WTC11 (cell line): ENCODE measurements around the gene ZNF467. TPM values are rescaled to one million over a fixed set of nuclear protein-coding genes. Genes with fewer than 3 reads are reported as not detected.

ENCODE experiments used
- ATAC-seq: fragments of 200-7000 bp; cut with Tn5 transposase; 2 replicates; pipeline ENCODE4 v1.10.0; 2021; ENCODE audit warnings: mild to moderate bottlenecking, moderate library complexity
- CTCF ChIA-PET: fragments of 300-600 bp; sonication (Branson Sonifier 250); formaldehyde crosslinking; loops from one replicate; lab custom pipeline; 2021; ENCODE audit warnings: antibody characterized with exemption; lab: Charles Lee
- POLR2A ChIA-PET: fragments of 350-600 bp; sonication (Branson Sonifier 250); formaldehyde crosslinking; loops from one replicate; lab custom pipeline; 2021; ENCODE audit warnings: antibody characterized with exemption; lab: Charles Lee
- DNase-seq: peaks from one replicate; pipeline ENCODE4 v3.0.0; 2021; ENCODE audit warnings: low spot score
- H3K27ac Mint-ChIP-seq: 2 replicates; pipeline ENCODE4 v1.8.0; 2021; ENCODE audit warnings: mixed read lengths
- H3K27me3 Mint-ChIP-seq: 2 replicates; pipeline ENCODE4 v1.8.0; 2021; ENCODE audit warnings: low read depth, mild to moderate bottlenecking, moderate library complexity, mixed read lengths
- H3K36me3 Mint-ChIP-seq: 2 replicates; pipeline ENCODE4 v1.8.0; 2021; ENCODE audit warnings: mixed read lengths
- H3K4me1 Mint-ChIP-seq: 2 replicates; pipeline ENCODE4 v1.8.0; 2022; ENCODE audit warnings: mixed read lengths
- H3K4me3 Mint-ChIP-seq: 2 replicates; pipeline ENCODE4 v1.8.0; 2021; ENCODE audit warnings: mild to moderate bottlenecking, moderate library complexity, mixed read lengths
- H3K9me3 Mint-ChIP-seq: 2 replicates; pipeline ENCODE4 v1.8.0; 2021; ENCODE audit warnings: mixed read lengths
- ATF1 ChIP-seq: sonication (generic); formaldehyde crosslinking; IDR thresholded peaks from 2 replicates; pipeline ENCODE4 v1.8.1; 2023; ENCODE audit warnings: mild to moderate bottlenecking, moderate library complexity, missing genetic modification reagents
- ATF6 ChIP-seq: sonication (generic); formaldehyde crosslinking; IDR thresholded peaks from 2 replicates; pipeline ENCODE4 v1.8.1; 2023; ENCODE audit warnings: mild to moderate bottlenecking, missing genetic modification reagents
- EMX1 ChIP-seq: fragments of 250-450 bp; sonication (Bioruptor Pico); IDR thresholded peaks from 2 replicates; pipeline ENCODE4 v1.8.0; 2021; ENCODE audit warnings: mild to moderate bottlenecking
- ETV6 ChIP-seq: sonication (generic); formaldehyde crosslinking; IDR thresholded peaks from 2 replicates; pipeline ENCODE4 v1.8.1; 2022; ENCODE audit warnings: mild to moderate bottlenecking, missing genetic modification reagents
- FOXK1 ChIP-seq: sonication (generic); formaldehyde crosslinking; IDR thresholded peaks from 2 replicates; pipeline ENCODE4 v1.8.0; 2022; ENCODE audit warnings: mild to moderate bottlenecking, moderate library complexity, missing genetic modification reagents
- GTF2I ChIP-seq: fragments of 250-450 bp; sonication (Bioruptor Pico); conservative IDR thresholded peaks from 2 replicates; pipeline ENCODE4 v1.4.0; 2021; ENCODE audit warnings: mild to moderate bottlenecking
- KAT7 ChIP-seq: sonication (generic); formaldehyde crosslinking; IDR thresholded peaks from 2 replicates; pipeline ENCODE4 v1.8.1; 2023; ENCODE audit warnings: missing genetic modification reagents, mild to moderate bottlenecking, borderline replicate concordance
- MAX ChIP-seq: sonication (generic); formaldehyde crosslinking; IDR thresholded peaks from 2 replicates; pipeline ENCODE4 v1.8.0; 2022; ENCODE audit warnings: mild to moderate bottlenecking, missing genetic modification reagents
- MLX ChIP-seq: sonication (generic); formaldehyde crosslinking; IDR thresholded peaks from 2 replicates; pipeline ENCODE4 v1.8.1; 2023; ENCODE audit warnings: mild to moderate bottlenecking, missing genetic modification reagents, moderate library complexity
- NFYB ChIP-seq: sonication (generic); formaldehyde crosslinking; conservative IDR thresholded peaks from 2 replicates; pipeline ENCODE4 v1.8.0; 2022; ENCODE audit warnings: low read depth, missing genetic modification reagents
- NR1H2 ChIP-seq: sonication (generic); formaldehyde crosslinking; IDR thresholded peaks from 2 replicates; pipeline ENCODE4 v1.9.0; 2021; ENCODE audit warnings: mild to moderate bottlenecking, moderate library complexity, missing genetic modification reagents
- TEAD4 ChIP-seq: sonication (generic); formaldehyde crosslinking; IDR thresholded peaks from 2 replicates; pipeline ENCODE4 v1.8.0; 2022; ENCODE audit warnings: mild to moderate bottlenecking, missing genetic modification reagents
- ZBTB43 ChIP-seq: sonication (generic); formaldehyde crosslinking; IDR thresholded peaks from 2 replicates; pipeline ENCODE4 v1.8.1; 2023; ENCODE audit warnings: mild to moderate bottlenecking, missing genetic modification reagents
- ZNF219 ChIP-seq: sonication (generic); formaldehyde crosslinking; IDR thresholded peaks from 2 replicates; pipeline ENCODE4 v1.8.0; 2023; ENCODE audit warnings: missing genetic modification reagents, mild to moderate bottlenecking, borderline replicate concordance
- ZNF232 ChIP-seq: sonication (generic); formaldehyde crosslinking; IDR thresholded peaks from 2 replicates; pipeline ENCODE4 v1.8.0; 2022; ENCODE audit warnings: mild to moderate bottlenecking, missing genetic modification reagents
- ZNF425 ChIP-seq: fragments of 250-450 bp; sonication (Bioruptor Pico); conservative IDR thresholded peaks from 2 replicates; pipeline ENCODE4 v1.9.0; 2021; ENCODE audit warnings: mild to moderate bottlenecking
- total RNA-seq: library from RNA; stranded (reverse); gene quantifications from 3 replicates; pipeline ENCODE4 v1.2.3, GENCODE V29; 2021
- TF ChIP-seq, protein P1 (sequence below): sonication (generic); formaldehyde crosslinking; IDR thresholded peaks from 2 replicates; pipeline ENCODE4 v1.8.0; 2022; ENCODE audit warnings: missing genetic modification reagents
- TF ChIP-seq, protein P2 (sequence below): sonication (generic); formaldehyde crosslinking; IDR thresholded peaks from 2 replicates; pipeline ENCODE4 v1.8.1; 2022; ENCODE audit warnings: low read depth, mild to moderate bottlenecking, moderate library complexity, missing genetic modification reagents, borderline replicate concordance
- TF ChIP-seq, protein P3 (sequence below): sonication (generic); formaldehyde crosslinking; IDR thresholded peaks from 2 replicates; pipeline ENCODE4 v1.8.0; 2023; ENCODE audit warnings: mild to moderate bottlenecking, missing genetic modification reagents

Gene ZNF467
- total RNA-seq, 1 experiment from 2014 or later, result 0.70 TPM

GRCh38 chr7:149735779-149736477 is 37.5 kb downstream of the ZNF467 start:
- H3K27ac Mint-ChIP-seq, result no peak overlapping the region
- peaks cover 4% of the 10 kb centered on the region; the same call in 1 of the 2 replicates for H3K9me3 Mint-ChIP-seq
- H3K4me3 Mint-ChIP-seq, result no peak overlapping the region
- POLR2A ChIA-PET, result no interaction called here
- DNase-seq (no peak), ATAC-seq (no peak)
- TF ChIP-seq ZNF219 (CRISPR knock-in tag) (no peak), ZBTB43 (no peak), GTF2I (no peak), NR1H2 (CRISPR knock-in tag) (no peak), ATF6 (CRISPR knock-in tag) (no peak), EMX1 (CRISPR knock-in tag) (no peak)
- TF ChIP-seq, protein P1, sequence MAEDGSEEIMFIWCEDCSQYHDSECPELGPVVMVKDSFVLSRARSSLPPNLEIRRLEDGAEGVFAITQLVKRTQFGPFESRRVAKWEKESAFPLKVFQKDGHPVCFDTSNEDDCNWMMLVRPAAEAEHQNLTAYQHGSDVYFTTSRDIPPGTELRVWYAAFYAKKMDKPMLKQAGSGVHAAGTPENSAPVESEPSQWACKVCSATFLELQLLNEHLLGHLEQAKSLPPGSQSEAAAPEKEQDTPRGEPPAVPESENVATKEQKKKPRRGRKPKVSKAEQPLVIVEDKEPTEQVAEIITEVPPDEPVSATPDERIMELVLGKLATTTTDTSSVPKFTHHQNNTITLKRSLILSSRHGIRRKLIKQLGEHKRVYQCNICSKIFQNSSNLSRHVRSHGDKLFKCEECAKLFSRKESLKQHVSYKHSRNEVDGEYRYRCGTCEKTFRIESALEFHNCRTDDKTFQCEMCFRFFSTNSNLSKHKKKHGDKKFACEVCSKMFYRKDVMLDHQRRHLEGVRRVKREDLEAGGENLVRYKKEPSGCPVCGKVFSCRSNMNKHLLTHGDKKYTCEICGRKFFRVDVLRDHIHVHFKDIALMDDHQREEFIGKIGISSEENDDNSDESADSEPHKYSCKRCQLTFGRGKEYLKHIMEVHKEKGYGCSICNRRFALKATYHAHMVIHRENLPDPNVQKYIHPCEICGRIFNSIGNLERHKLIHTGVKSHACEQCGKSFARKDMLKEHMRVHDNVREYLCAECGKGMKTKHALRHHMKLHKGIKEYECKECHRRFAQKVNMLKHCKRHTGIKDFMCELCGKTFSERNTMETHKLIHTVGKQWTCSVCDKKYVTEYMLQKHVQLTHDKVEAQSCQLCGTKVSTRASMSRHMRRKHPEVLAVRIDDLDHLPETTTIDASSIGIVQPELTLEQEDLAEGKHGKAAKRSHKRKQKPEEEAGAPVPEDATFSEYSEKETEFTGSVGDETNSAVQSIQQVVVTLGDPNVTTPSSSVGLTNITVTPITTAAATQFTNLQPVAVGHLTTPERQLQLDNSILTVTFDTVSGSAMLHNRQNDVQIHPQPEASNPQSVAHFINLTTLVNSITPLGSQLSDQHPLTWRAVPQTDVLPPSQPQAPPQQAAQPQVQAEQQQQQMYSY (CRISPR knock-in tag), result no peak
- TF ChIP-seq, protein P2, sequence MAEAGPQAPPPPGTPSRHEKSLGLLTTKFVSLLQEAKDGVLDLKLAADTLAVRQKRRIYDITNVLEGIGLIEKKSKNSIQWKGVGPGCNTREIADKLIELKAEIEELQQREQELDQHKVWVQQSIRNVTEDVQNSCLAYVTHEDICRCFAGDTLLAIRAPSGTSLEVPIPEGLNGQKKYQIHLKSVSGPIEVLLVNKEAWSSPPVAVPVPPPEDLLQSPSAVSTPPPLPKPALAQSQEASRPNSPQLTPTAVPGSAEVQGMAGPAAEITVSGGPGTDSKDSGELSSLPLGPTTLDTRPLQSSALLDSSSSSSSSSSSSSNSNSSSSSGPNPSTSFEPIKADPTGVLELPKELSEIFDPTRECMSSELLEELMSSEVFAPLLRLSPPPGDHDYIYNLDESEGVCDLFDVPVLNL (CRISPR knock-in tag), result no peak
- H3K27me3 Mint-ChIP-seq, result peaks cover 6% of the 10 kb centered on the region
- CTCF ChIA-PET, result interaction anchor here (0.8 to 3.8 kb wide), 2 partner anchors 63 to 73 kb away, joined by 3 to 15 read pairs; no protein-coding TSS in a partner anchor
- peaks cover 6% of the 10 kb centered on the region; the same call in 1 of the 2 replicates for H3K36me3 Mint-ChIP-seq
- no peaks in the 10 kb centered on the region for H3K4me1 Mint-ChIP-seq

DNA sequence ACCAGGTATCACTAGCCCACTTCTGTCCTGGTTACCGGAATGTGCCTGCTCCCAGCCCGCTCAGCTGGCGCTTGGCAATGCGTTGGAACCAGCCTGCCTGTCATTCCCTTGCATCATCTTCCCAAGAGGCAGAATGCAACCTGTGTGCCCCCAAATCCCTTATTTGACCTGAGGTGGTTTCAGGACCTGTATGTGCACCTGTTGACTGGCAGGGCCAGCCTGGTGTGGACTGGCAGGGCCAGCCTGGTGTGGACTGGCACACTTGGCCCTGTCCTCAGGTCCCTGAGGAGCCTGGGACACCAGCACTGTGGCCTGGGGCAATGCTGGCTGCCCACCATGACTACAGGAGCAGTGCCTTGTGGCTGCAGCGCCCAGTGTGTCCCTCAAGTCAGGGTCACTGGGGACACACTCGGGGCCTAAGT is 38.2 kb downstream of the ZNF467 start:
- H3K36me3 Mint-ChIP-seq, result peaks cover 6% of the 10 kb centered on the region; the same call in 1 of the 2 replicates
- no peak for DNase-seq
- H3K4me3 Mint-ChIP-seq, result no peak overlapping the region
- ChIA-PET CTCF (interaction anchor here (0.8 to 3.8 kb wide), 2 partner anchors 64 to 72 kb away, joined by 3 to 15 read pairs; no protein-coding TSS in a partner anchor), POLR2A (no interaction called here)
- H3K27ac Mint-ChIP-seq, result peak overlapping the region; percentile 52; the same call in 1 of the 2 replicates
- H3K4me1 Mint-ChIP-seq, result no peaks in the 10 kb centered on the region
- H3K27me3 Mint-ChIP-seq, result peaks cover 6% of the 10 kb centered on the region
- ATAC-seq, result no peak
- H3K9me3 Mint-ChIP-seq, result peaks cover 4% of the 10 kb centered on the region; the same call in 1 of the 2 replicates
- TF ChIP-seq KAT7 (CRISPR knock-in tag) (no peak), NFYB (CRISPR knock-in tag) (no peak), MAX (no peak), ETV6 (CRISPR knock-in tag) (no peak), MLX (CRISPR knock-in tag) (no peak), ZNF425 (no peak), ZNF232 (CRISPR knock-in tag) (no peak), ATF1 (CRISPR knock-in tag) (no peak), FOXK1 (CRISPR knock-in tag) (no peak), TEAD4 (CRISPR knock-in tag) (no peak)
- TF ChIP-seq, protein P3, sequence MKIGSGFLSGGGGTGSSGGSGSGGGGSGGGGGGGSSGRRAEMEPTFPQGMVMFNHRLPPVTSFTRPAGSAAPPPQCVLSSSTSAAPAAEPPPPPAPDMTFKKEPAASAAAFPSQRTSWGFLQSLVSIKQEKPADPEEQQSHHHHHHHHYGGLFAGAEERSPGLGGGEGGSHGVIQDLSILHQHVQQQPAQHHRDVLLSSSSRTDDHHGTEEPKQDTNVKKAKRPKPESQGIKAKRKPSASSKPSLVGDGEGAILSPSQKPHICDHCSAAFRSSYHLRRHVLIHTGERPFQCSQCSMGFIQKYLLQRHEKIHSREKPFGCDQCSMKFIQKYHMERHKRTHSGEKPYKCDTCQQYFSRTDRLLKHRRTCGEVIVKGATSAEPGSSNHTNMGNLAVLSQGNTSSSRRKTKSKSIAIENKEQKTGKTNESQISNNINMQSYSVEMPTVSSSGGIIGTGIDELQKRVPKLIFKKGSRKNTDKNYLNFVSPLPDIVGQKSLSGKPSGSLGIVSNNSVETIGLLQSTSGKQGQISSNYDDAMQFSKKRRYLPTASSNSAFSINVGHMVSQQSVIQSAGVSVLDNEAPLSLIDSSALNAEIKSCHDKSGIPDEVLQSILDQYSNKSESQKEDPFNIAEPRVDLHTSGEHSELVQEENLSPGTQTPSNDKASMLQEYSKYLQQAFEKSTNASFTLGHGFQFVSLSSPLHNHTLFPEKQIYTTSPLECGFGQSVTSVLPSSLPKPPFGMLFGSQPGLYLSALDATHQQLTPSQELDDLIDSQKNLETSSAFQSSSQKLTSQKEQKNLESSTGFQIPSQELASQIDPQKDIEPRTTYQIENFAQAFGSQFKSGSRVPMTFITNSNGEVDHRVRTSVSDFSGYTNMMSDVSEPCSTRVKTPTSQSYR (CRISPR knock-in tag), result no peak
